GM21367 (cell line): Measurements from ENCODE around the gene CACNA1G.

ENCODE experiments used
- ATAC-seq: cut with Tn5 transposase; IDR thresholded peaks from one replicate; pipeline ENCODE4 v1.9.1; 2021; ENCODE audit not compliant: unreplicated experiment

Gene CACNA1G

DNA sequence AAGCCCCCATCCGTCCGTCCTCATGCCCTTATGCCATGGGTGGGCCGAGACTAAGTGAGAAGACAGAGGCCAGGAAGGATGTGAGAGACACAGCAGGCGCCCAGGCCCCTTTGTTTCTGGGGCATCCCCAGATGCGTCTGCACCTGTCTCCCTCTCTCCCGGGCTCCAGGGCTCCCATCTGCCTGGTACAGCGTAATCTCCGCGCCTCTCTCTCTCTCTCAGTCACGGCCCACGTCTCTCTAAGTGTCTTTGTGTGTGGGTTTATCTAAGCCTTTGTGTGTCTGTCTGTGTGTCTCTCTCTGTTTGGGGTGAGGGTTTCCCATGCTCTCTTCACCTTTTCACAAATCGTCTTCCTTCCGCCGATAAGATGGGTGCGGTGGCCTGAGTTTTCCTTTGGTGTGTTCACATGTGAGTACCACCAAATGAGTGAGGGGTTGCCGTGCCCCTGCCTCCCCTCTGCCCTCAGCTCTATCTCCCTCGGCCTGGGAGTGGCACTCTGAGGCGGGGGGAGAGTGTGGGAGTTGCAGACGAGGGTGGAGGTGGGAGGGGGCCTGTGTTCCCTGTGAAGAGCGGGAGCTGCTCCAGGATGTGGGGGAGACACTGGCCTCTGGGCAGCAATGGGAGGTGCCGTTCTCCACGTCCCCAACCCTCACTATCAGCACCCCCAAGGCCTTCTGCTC, 48.3 kb downstream of the CACNA1G start:
- no peak for ATAC-seq

- no peak for ATAC-seq
These were observed 49.0 kb downstream of the CACNA1G start for GRCh38 chr17:50609380-50610074.

DNA sequence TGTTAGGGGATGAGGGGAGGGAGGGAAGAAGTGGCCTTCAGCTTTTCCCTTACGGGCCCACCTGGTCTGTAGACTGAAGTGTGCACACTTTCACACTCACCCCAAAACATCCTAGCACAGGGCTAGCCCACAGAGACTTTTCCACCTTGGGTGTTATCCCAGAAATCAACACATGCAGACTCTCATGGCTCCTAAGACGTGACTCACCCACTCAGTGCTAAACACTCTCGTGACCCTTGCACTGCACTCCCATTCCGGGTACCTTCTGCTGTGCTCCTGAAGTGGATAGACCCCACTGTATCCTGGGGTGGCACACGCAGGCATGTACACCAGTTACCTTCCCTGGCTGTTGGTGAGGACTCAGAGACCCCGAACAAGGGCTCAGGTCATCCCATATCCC, 51.1 kb downstream of the CACNA1G start:
- ATAC-seq: no peak

DNA sequence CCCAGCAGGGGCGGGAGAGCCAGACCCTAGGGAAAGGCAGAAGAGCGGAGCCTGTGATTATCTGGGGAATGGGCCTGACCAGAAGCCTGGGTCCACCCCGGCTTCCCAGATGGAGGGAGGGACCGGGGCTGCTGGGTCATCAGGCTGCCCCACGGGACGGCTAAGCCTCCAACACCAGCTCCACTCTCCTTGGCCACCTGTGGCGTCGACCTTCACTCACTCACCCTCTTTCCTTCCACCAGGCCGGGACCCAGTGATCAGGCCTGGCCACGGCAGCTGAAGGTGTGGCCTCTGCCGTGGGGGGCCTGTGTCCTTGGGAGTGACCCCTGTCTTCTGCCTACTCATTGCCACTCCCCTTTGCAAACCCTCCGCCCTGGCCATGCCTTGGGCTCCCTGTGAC, 51.8 kb downstream of the CACNA1G start:
- no peak for ATAC-seq

DNA sequence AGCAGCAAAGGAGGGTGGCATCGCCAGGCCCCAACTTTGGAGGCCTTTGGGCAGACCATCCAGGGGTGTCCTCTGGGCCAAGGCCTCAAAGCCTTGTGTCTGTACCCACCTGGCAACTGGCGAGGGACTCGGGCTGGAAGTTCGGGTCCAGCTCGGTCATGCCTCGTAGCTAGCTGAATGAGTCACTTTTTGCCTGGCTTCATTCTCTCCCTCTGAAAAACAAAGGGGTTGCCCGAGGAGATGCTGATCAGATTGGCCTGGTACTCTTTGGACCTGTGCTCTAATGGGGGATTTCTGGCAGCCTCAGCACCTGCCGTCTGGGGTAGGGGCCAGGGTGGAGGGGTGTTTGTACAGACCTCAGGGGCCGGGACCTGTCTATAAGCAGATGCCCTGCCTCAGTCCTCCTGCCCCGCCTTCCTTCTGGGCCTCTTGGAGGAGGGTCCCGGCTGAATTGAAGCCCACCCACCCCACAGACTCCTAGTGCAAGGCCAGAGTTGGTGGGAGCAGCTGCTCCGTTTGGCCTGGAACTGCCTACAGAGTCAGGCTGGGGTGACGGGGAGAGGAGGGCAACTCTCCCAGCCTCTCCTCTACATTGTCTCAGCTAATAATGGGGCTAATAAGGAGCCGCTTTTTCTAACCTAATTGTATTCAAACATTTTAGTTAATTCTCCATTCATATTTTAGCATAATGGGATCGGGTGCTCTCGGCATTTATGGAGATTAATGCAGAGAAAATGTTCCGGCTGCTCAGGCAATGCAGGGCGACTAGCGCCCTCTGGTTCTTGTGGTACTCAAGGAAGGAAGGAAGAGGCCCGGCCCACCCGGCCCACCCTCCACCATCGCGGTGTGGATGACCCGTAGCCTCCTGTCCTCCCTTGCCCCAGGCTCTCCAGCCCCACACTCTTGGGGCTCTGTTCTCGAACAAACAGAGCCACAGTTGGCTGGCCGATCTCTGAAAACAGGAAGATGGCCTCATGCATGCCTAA, 52.8 kb downstream of the CACNA1G start:
- no peak for ATAC-seq

GRCh38 chr17:50614471-50615051, 54.0 kb downstream of the CACNA1G start:
- no peak for ATAC-seq

GRCh38 chr17:50615828-50616227, 55.3 kb downstream of the CACNA1G start:
- no peak for ATAC-seq

DNA sequence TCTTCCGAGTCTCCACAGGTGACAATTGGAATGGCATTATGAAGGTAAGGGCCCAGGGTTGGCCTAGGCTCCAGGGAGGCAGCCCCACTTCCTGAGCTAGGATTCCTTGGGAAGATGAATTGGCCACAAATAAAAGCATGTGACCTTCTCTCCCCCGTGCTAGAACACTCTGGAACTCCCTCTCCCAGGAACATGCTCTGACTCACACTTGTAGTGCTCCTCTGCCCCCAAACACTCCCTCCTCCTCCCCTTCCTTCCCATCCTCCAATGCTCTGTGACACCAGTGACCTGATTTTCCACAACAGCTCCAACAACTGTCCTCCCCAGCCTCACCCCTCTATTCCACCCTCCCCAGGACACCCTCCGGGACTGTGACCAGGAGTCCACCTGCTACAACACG, 57.8 kb downstream of the CACNA1G start:
- no peak for ATAC-seq

- no peak for ATAC-seq
These were observed 58.4 kb downstream of the CACNA1G start for GRCh38 chr17:50618941-50619340.

GRCh38 chr17:50619489-50619888, 59.0 kb downstream of the CACNA1G start:
- no peak for ATAC-seq

DNA sequence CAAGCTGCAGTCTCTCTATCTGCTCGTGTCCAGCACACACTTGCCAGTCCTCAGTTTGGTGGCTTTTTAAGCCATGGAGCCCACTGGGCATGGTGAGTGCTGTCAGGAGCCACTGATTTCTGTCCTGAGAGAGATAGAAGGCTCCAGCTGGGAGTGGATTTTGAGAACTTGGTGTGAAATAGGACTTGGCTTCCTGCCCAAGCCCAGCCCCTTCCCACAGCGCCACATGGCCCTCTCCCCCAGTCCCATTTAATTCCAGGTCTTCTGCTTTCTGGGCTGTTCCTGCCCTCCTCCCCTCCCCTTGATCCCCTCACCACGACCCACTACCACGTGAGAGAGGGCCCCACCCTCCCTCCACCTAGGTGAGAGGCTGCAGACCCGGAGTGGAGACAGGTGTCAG, 59.7 kb downstream of the CACNA1G start:
- no peak for ATAC-seq

- ATAC-seq: no peak
These were observed 60.3 kb downstream of the CACNA1G start for GRCh38 chr17:50620858-50621257.

- no peak for ATAC-seq
These were observed 61.1 kb downstream of the CACNA1G start for GRCh38 chr17:50621574-50622031.

- ATAC-seq: no peak
These were observed 63.9 kb downstream of the CACNA1G start for GRCh38 chr17:50624321-50624934.

DNA sequence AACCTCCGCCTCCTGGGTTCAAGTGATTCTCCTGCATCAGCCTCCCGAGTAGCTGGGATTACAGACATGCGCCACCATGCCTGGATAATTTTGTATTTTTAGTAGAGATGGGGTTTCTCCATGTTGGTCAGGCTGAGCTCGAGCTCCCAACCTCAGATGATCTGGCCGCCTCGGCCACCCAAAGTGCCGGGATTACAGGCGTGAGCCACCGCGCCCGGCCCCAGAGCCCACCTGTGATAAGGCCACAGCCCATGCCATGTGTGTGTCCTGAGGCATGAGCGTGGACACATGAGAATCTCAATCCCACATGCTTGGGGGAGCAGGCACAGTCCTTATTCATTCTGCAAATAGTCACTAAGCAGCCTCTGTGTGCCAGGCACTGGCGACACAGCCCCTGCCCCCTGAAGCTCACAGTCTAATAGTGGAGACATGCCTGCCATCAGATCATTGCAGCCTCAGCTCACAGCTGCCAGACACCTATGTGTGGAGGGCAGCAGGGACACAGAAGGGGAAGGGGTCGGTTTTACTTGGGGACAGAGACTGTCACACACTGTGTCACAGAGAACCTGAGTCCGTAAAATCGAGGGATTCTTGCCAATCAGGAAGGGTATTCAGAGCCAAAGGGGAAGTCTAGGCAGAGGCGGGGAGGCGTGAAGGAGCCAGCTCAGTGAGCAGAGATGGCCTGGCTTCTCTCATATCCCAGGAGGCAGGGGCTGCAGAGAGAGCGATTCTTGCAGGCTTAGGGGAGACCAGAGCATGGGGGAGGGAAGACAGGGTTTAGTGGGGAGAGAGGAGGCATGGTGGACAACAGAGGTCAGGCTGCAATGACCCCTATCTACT, 64.7 kb downstream of the CACNA1G start:
- ATAC-seq: no peak

GRCh38 chr17:50626037-50626574, 65.6 kb downstream of the CACNA1G start:
- ATAC-seq: no peak

GRCh38 chr17:50627036-50627781, 66.7 kb downstream of the CACNA1G start:
- no peak for ATAC-seq

DNA sequence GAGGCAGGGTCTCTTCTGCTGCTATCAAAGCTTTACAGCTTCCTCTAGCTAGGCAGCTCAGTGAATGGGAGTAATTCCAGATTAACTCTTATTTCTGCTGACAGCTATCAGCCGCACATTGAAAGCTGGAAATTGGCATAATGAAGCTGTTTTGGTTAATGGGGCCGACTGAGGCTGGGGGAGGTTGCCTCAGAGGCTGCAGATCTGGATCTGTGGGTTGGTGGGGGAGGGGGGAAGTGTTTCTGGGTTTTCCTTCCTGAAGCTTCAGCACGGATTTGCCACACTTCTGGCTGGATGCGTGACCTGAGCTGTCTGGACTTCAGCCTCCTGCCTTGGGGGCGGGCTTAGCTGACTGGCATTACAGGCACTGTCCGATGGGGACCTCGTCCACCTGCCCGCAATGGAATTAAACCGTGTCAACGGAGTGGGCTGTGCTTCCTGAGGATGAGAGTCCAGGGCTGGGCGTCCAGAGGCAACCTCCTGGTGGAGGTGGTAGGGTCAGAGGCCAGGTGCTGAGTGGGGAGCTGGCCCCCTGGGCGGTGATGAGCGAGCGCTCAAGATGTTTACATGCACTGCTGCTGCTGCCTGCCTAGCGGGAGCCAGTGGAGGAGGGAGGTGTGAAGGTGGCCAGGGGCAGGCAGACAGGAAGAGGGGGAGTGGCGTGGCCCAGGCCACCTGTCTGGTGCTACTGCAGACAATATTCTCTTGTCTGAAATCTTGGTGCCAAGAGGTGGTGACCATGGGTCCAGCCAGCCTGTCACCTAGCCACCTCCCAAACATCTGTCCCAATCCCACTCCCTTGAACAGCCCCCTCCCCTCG, 67.5 kb downstream of the CACNA1G start:
- ATAC-seq: no peak
